Measurements from ENCODE around the gene IL1RL2. TPM values are rescaled to one million over a fixed set of nuclear protein-coding genes. Genes with fewer than 3 reads are reported as not detected.

Gene IL1RL2
- not detected in 2 replicates for total RNA-seq

DNA sequence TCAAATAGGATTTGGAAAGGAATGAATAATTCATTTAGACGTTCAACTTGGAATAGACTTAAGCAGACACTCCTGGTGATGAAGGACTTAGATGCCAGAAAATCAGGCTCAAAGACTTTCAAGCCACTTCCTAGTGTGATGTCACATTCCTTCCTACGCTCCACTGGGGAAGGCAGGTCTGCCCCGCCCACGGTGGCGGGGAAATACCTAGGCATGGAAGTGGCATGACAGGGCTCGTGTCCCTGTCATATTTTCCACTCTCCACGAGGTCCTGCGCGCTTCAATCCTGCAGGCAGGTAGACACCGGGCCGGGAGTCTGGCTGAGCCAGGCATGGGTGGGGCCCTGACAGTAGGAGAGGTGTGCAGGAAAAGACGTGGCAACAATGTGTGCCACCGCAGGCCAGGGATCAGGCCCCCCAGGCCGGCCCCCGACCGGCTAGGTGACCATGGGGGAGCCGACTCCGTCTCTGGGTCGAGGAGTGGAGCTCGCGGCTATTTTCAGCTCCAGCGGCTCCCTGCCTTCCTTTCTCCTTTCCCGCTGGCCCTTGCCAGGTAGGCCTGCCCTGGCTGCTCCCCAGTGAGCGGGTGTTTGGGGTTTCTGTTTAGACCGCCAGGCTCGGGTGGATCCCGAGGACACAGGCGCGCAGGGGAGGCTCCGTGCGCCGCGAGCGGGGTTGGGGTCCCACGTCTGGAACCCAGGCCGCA, at the start of gene IL1RL2:
IL1RL2 (plus strand) TSS at position 233 of the 705 bp plus-strand sequence. CDS start 845 bp downstream, outside the sequence.

DNA sequence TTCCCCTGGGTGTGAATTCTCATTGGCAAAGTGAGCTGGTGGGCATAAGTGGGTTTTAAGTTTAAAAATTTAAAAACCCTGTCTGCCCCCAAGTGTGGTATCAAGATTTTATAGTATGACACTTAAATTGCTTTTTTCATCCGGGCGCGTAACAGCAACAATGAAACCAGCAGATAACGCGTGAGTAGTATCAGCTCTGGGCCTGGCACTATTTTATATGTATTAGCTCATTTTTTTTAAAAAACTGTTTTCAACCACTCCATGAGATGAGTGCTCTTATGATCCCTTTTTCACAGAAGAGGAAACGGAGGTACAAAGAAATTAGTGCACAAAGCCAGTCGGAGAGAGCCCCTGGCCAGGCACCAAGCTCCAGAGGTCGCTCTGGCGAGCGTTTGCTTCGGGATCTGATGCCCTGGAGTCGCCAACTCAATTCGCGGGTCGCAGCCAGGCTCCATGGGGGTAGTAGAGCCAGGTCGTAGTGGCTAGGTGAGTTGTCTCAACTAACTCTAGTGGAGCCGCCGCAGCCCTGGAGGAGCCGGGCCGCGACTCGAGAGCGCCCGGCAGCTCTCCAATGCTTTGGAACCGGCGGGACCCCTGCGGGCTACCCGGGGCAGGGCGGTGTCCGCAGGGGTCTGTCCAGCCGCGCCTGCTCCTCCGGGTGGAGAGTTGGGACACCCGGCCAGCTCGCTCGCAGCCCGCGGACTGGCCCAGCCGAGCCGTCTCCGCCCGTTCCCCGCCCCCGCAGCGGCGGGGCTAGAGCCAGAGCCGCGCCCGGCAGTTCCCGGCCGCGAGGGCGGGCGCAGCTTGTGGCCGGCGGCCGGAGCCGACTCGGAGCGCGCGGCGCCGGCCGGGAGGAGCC, 44.6 kb upstream of the IL1RL2 start, which contains the start of gene IL1R1:
IL1R1 (plus strand) TSS at position 777 of the 859 bp plus-strand sequence. CDS start 14,979 bp downstream, outside the sequence.

Other genes with a start within 250 kb of the IL1RL2 start
- not detected in 2 replicates for gene IL1R2, start 195.1 kb upstream of the IL1RL2 start, total RNA-seq
- 5.3 and 15.3 TPM in 2 replicates for gene IL1R1, start 44.3 kb upstream of the IL1RL2 start, total RNA-seq
- 3.1 and 3.3 TPM in 2 replicates for gene IL1RL1, start 124.5 kb downstream of the IL1RL2 start, total RNA-seq
- gene IL18R1, start 168.8 kb downstream of the IL1RL2 start, total RNA-seq, result 0.65 and 0.82 TPM in 2 replicates
- gene IL18RAP, start 236.1 kb downstream of the IL1RL2 start, total RNA-seq, result under 0.01 TPM in 1 of 2 replicates, not detected in the other

Data from bladder microvascular endothelial cell (primary cell).